ENCODE measurements around the gene SH3PXD2A. TPM values are rescaled to one million over a fixed set of nuclear protein-coding genes. Genes with fewer than 3 reads are reported as not detected.

SH3PXD2A gene
- total RNA-seq, 1 donor: 29.0 TPM

DNA sequence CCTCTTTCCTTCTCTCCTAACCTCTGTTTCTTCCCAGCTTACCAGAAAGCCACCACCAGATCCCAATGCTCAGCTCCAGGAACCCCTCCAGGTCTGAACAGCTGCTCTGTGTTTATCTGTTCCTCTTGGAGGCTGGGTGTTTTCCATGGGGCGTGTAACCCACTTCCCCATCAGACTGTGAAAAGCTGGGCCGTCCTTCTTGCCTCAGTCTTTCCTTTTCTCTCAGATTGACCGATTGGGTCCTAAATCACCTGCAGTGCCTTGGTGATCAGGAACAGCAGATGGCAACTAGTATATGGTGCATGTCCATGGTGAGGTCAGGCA, 4.8 kb downstream of the SH3PXD2A start:
- Histone ChIP-seq H3K36me3 (ENCODE audit: insufficient read depth, low read length) (no peaks in the 10 kb centered on the region), H3K4me2 (ENCODE audit: insufficient read depth, low read length) (peak overlapping the region; percentile 76), H3K27me3 (ENCODE audit: insufficient read depth, low read length) (no peaks in the 10 kb centered on the region), H3K79me2 (ENCODE audit: insufficient read depth, low read length) (peaks cover 37% of the 10 kb centered on the region), H3K9me3 (ENCODE audit: low read depth, low read length) (no peaks in the 10 kb centered on the region), H3K4me1 (ENCODE audit: insufficient read depth, low read length) (peaks cover 54% of the 10 kb centered on the region), H3K4me3 (ENCODE audit: insufficient read depth, low read length) (peak overlapping the region; percentile 49), H4K20me1 (ENCODE audit: insufficient read depth, low read length) (no peaks in the 10 kb centered on the region), H3K27ac (ENCODE audit: low read depth, low read length) (peak overlapping the region; percentile 98), H2AFZ (ENCODE audit: low read length) (no peak overlapping the region)
- no peak for DNase-seq (ENCODE audit: insufficient read length, low spot score, missing footprints)
- TF ChIP-seq, protein P1, sequence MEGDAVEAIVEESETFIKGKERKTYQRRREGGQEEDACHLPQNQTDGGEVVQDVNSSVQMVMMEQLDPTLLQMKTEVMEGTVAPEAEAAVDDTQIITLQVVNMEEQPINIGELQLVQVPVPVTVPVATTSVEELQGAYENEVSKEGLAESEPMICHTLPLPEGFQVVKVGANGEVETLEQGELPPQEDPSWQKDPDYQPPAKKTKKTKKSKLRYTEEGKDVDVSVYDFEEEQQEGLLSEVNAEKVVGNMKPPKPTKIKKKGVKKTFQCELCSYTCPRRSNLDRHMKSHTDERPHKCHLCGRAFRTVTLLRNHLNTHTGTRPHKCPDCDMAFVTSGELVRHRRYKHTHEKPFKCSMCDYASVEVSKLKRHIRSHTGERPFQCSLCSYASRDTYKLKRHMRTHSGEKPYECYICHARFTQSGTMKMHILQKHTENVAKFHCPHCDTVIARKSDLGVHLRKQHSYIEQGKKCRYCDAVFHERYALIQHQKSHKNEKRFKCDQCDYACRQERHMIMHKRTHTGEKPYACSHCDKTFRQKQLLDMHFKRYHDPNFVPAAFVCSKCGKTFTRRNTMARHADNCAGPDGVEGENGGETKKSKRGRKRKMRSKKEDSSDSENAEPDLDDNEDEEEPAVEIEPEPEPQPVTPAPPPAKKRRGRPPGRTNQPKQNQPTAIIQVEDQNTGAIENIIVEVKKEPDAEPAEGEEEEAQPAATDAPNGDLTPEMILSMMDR (IDR thresholded peaks at IDR 0.05; ENCODE audit: extremely low read depth, low read depth, low read length): no peak

DNA sequence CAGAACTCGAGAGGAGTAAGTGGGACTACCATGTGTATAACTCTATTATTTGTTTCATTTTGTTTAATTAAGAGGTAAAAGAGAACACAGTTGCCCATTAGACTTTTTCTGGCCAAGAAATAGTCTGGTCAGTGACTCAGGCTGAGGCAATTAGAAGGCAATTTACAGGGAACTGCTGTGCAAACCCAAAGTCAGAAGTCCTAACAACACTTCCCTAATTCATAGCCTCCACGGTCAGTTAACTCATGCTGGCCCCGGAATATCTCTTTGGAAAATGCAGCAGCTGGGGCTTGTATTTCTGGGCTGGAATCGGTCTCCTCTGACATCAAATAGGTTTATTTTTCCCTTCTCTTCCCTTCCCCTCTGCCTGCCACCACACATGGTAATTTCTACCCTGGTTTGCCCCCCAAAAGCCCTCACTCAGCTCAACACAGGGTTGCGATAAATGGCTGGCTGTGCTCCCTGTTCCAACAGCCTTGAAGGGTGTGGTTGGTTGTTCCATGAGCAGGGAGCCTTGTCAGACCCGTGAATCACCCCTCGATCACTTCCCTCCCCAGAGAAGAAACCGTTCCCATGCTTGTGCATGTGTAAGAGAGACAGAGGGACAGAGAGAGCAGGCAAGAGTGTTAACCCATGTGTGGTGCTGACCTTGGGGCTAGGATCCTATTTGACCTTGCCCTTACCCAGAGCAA, 5.3 kb downstream of the SH3PXD2A start:
- H3K79me2 ChIP-seq (ENCODE audit: insufficient read depth, low read length): peaks cover 37% of the 10 kb centered on the region
- no peaks in the 10 kb centered on the region for H3K9me3 ChIP-seq (ENCODE audit: low read depth, low read length)
- no peaks in the 10 kb centered on the region for H4K20me1 ChIP-seq (ENCODE audit: insufficient read depth, low read length)
- peaks cover 54% of the 10 kb centered on the region for H3K4me1 ChIP-seq (ENCODE audit: insufficient read depth, low read length)
- no peaks in the 10 kb centered on the region for H3K27me3 ChIP-seq (ENCODE audit: insufficient read depth, low read length)
- H3K4me3 ChIP-seq (ENCODE audit: insufficient read depth, low read length): peak overlapping the region; percentile 49
- DNase-seq (ENCODE audit: insufficient read length, low spot score, missing footprints): peak; percentile 96
- TF ChIP-seq, protein P1 (IDR thresholded peaks at IDR 0.05; ENCODE audit: extremely low read depth, low read depth, low read length): no peak
- no peaks in the 10 kb centered on the region for H3K36me3 ChIP-seq (ENCODE audit: insufficient read depth, low read length)
- H2AFZ ChIP-seq (ENCODE audit: low read length): peak overlapping the region; percentile 67
- H3K4me2 ChIP-seq (ENCODE audit: insufficient read depth, low read length): peak overlapping the region; percentile 76
- H3K27ac ChIP-seq (ENCODE audit: low read depth, low read length): peak overlapping the region; percentile 98

DNA sequence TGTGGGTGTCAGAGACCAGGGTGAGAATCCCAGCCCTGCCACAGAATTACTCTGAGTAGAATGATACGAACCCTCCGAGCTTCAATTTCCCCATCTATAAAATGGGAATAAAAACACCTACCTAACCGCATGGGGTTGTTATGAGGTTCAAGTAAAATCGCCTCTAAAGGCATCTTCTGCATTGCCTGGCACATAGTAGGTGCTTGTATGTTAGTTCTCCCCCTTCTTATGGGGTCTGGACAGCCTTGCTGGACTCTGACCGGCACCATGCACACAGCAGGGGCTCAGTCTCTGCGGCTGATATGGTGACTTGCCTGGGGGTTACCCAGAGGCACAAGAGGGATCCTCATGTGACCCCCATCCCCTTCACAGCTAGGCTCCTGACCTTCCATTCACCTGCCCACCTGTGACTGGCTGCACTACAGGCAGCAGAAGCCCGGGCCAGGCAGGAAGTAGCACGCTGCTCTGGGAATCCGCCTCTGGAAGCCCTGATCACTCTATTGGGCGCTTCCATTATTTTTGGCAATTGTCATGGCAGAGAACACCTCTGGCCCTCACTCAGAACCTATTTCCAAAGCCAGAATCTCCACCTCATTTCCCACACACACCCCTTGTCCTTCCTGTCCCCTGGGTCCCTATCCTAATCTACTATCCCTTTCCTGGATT, 6.0 kb downstream of the SH3PXD2A start:
- peak overlapping the region; percentile 49 for H3K4me3 ChIP-seq (ENCODE audit: insufficient read depth, low read length)
- H3K36me3 ChIP-seq (ENCODE audit: insufficient read depth, low read length): no peaks in the 10 kb centered on the region
- H3K79me2 ChIP-seq (ENCODE audit: insufficient read depth, low read length): peaks cover 37% of the 10 kb centered on the region
- H4K20me1 ChIP-seq (ENCODE audit: insufficient read depth, low read length): no peaks in the 10 kb centered on the region
- H2AFZ ChIP-seq (ENCODE audit: low read length): no peak overlapping the region
- H3K27me3 ChIP-seq (ENCODE audit: insufficient read depth, low read length): no peaks in the 10 kb centered on the region
- peak overlapping the region; percentile 98 for H3K27ac ChIP-seq (ENCODE audit: low read depth, low read length)
- no peak for DNase-seq (ENCODE audit: insufficient read length, low spot score, missing footprints)
- H3K9me3 ChIP-seq (ENCODE audit: low read depth, low read length): no peaks in the 10 kb centered on the region
- peaks cover 58% of the 10 kb centered on the region for H3K4me1 ChIP-seq (ENCODE audit: insufficient read depth, low read length)
- peak overlapping the region; percentile 76 for H3K4me2 ChIP-seq (ENCODE audit: insufficient read depth, low read length)
- TF ChIP-seq, protein P1 (IDR thresholded peaks at IDR 0.05; ENCODE audit: extremely low read depth, low read depth, low read length): no peak

DNA sequence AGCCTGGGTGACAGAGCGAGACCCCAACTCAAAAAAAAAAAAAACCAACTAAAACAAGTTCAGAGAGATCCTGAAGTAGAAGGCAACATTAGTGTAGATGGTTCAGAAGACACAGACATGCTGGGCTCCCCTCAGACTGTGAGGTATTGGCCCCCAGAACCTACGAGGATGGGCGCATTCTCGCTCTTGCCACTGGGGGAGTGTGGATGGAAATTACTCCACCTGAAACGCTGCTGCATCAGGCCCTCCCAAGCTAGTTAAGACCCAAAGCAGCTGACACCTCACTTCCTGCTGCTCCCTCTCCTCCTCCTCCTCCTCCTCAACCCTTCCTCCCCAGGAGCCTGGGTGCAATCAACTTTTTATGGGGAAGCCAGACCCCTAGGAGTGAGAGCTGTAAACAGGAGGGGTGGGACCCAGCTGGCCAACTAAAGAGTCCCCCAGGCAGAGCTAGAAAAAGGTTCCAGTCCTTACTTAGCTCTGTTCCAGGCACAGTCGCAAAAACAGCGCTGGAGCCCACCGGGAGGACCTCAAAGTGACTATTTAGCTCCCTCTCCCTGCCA, 7.4 kb downstream of the SH3PXD2A start:
- no peak overlapping the region for H3K4me2 ChIP-seq (ENCODE audit: insufficient read depth, low read length)
- peaks cover 31% of the 10 kb centered on the region for H3K79me2 ChIP-seq (ENCODE audit: insufficient read depth, low read length)
- DNase-seq (ENCODE audit: insufficient read length, low spot score, missing footprints): no peak
- H3K36me3 ChIP-seq (ENCODE audit: insufficient read depth, low read length): no peaks in the 10 kb centered on the region
- no peaks in the 10 kb centered on the region for H3K9me3 ChIP-seq (ENCODE audit: low read depth, low read length)
- TF ChIP-seq, protein P1 (IDR thresholded peaks at IDR 0.05; ENCODE audit: extremely low read depth, low read depth, low read length): peak; percentile 28
- H4K20me1 ChIP-seq (ENCODE audit: insufficient read depth, low read length): no peaks in the 10 kb centered on the region
- H3K27ac ChIP-seq (ENCODE audit: low read depth, low read length): no peak overlapping the region
- peaks cover 58% of the 10 kb centered on the region for H3K4me1 ChIP-seq (ENCODE audit: insufficient read depth, low read length)
- no peaks in the 10 kb centered on the region for H3K27me3 ChIP-seq (ENCODE audit: insufficient read depth, low read length)
- H2AFZ ChIP-seq (ENCODE audit: low read length): no peak overlapping the region
- H3K4me3 ChIP-seq (ENCODE audit: insufficient read depth, low read length): no peak overlapping the region
